NCI-H1105 (cell line): ENCODE data around the gene PRM3.

Source experiments
- DNase-seq: peaks from one replicate; lab custom pipeline; 2025; lab: John Stamatoyannopoulos, UW

PRM3 gene, protein sequence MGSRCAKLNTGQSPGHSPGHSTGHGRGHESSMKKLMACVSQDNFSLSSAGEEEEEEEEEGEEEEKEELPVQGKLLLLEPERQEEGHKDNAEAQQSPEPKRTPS

DNA sequence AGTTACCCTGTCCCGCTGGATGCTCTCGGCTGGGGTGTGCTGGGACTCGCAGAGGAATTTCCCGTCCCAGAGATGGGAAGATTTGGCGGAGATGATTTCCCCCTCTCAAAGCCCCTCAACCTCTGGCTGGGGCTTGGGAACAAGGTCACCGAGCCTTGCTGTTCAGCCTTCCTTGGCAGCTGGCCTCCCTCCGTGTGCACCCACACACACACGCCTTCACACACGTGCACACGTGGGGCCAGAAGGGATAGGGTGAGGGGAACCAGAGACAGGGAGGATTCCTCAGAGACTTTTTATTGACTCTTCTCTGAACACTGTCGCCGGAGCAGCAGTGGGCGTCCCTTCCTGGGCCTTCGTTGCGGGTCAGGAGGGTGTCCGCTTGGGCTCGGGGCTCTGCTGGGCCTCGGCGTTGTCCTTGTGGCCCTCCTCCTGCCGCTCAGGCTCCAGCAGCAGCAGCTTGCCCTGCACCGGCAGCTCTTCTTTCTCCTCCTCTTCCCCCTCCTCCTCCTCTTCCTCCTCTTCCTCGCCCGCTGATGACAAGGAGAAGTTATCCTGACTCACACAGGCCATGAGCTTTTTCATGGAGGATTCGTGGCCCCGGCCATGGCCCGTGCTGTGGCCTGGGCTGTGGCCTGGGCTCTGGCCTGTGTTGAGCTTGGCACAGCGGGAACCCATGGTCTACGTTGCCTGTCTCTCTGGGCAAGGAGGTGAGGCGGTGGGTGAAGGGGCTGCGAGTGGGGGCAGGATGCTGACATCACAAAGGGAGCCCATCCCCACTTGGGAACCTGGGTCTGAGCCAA is at the start of gene PRM3:
Gene PRM3 (minus strand): TSS at position 709 of the 800 bp plus-strand sequence. CDS start 34 bp downstream, at position 675.
- DNase-seq = no peak

DNA sequence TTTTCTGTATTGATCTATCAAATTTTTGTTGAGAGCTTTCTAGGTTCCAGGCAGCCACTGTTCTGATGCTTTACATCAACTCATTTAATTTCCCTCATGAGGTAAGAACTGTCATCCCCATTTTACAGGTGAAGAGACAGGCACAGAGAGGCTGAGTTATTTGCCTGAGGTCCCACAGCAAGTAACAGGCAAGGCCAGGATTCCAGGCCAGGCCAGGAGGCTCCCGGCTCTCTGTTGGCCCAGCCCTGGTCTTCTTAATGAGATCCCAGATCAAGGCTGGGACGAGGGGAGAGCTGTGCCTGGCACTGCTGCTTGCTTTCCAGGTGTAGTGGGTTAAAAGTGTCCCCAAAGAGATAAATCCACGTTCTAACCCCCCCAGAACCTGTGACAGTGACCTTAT is 49.4 kb upstream of the PRM3 start:
- no peak for DNase-seq

DNA sequence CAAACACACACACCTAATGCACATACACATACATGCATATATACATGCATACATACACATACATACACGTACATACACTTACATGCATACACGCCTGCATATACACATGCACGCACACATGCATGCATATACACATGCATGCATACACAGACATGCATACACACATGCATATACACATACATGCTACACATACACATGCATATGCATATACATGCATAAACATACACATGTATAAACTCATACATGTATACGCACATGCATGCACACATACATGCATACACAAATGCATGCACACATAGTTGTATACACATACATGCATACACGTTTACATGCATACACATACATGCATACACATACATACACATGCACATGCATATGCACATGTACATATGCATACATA is 48.2 kb upstream of the PRM3 start:
- DNase-seq = no peak

DNA sequence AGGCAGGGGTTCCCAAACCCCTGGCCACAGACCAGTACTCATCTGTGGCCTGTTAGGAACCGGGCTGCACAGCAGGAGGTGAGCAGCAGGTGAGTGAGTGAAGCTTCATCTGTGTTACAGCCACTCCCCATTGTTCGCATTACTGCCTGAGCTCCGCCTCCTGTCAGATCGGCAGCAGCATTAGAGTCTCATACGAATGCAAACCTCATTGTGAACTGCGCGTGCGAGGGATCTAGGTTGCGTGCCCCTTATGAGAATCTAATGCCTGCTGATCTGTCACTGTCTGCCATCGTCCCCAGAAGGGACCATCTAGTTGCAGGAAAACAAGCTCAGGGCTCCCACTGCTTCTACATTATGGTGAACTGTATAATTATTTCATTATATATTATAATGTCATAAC is 46.7 kb upstream of the PRM3 start:
- no peak for DNase-seq

DNA sequence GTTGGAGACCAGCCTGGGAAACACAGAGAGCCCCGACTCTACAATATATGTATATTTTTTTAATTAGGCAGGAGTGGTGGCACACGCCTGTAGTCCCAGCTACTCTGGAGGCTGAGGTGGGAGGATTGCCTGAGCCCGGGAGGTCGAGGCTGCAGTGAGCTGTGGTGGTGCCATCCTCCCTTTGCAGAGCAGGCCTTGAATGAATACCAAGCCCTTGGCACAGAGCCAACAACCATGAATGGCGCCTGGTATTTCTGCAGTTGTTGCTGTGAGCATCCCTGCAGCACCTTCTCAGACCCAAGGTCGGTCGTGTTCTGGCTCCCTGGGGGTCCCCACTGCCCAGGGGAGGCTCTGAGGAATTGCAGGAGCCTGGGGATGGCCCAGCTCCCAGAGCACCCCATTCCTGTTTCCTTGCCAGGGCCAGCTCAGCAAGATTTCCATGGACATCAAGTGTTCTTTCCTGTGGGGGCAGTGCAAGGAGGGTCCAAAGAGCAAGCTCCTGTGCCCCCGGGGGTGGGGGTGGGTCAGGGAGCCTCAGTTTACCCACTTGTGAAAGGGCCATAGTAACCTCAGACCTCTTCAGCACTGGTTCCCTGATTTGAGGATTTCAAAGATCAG is 46.2 kb upstream of the PRM3 start:
- DNase-seq = peak; percentile 46

DNA sequence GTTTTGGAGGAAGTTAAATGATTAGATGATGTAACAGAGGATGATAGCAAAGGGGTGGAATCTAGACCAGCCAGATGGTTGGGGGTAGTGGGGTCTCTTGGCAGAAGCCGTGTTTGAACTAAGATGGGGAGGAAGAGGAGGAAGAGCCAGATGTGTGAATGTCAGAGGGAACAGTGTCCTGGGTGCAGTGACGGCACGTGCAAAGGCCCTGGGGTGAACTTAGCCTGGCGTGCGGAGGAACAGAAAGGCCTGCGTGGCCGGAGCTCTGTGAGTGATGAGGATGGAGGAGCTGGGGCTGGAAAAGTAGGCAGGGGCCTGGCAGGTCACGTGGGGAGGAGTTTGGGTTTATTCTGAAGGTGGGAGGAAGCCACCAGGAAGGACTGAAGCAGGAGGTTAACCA is 45.4 kb upstream of the PRM3 start:
- no peak for DNase-seq

DNA sequence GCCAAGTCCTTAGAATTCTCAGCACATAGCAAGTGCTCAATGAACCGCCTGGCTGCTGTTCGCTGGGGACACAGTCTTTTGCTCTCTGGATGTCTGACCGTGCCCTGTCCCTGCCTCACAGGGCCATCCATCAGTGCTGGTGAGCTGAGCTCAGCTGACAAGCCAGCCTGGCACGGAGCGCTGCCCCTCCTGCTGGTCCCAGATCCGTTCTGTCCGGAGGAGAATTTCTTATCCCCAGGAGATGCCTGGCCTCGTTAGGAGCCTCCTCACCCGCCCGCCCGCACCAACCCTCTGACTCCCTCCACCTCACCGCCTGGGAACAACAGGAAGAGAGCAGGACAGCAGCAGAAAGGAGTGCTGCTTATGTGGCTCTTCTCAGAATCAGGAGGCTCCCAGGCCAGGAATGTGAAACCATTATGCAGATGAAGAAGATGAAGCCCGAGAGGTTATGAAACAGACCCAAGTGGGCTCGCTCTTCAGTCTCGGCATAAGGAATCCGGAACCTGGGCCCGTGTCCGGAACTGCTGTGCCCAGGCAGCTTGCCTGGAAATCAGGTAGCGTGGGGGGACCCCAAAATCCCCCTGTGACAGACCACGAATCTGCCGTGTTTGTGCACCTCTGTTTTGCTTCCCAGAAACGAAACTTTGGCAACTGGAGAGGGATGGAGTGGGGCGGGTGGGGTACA is 43.0 kb upstream of the PRM3 start:
- DNase-seq = no peak

DNA sequence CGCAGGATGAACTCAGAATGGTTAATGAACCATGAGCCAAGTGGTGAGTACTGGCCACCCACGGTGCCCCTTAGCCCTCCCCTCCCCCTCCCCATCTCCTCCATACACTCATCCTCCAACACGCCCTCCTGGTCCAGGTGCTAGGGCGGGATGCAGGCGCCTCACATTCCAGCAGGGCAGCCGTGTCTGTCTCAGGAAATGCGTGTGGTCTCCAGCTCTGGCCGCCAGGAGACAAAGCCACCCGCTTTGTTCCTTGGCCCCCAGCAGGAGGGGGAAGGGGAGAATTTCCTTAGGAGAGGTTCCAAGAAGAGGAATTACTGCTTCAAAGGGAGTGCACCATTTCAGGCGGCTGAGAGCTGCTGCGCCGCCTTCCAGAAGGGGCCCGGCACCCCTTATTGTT is 42.1 kb upstream of the PRM3 start:
- no peak for DNase-seq

DNA sequence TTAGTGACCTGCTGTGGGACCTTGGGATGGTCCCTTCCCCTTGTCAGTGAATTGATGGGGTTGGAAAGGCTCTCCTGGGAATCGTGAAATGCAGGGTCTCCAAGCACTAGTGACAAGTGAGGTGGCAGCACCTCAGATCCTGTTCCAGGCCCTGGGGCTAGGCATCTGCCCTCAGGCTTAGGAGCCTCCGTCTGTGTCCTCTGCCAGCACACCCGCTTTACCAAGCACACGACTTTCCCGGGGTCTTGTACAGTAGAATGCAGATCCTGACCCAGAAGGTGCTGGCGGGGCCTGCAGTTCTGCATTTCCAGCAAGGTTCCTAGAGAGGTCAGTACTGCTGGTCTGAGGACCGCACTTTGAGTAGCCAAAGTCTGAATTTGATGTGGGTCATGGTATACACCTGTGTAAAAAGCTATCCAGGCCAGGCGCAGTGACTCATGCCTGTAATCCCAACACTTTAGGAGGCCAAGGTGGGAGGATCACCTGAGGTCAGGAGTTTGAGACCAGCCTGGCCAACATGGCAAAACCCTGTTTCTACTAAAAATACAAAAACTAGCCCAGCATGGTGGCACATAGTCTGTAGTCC is 41.0 kb upstream of the PRM3 start:
- DNase-seq = no peak

DNA sequence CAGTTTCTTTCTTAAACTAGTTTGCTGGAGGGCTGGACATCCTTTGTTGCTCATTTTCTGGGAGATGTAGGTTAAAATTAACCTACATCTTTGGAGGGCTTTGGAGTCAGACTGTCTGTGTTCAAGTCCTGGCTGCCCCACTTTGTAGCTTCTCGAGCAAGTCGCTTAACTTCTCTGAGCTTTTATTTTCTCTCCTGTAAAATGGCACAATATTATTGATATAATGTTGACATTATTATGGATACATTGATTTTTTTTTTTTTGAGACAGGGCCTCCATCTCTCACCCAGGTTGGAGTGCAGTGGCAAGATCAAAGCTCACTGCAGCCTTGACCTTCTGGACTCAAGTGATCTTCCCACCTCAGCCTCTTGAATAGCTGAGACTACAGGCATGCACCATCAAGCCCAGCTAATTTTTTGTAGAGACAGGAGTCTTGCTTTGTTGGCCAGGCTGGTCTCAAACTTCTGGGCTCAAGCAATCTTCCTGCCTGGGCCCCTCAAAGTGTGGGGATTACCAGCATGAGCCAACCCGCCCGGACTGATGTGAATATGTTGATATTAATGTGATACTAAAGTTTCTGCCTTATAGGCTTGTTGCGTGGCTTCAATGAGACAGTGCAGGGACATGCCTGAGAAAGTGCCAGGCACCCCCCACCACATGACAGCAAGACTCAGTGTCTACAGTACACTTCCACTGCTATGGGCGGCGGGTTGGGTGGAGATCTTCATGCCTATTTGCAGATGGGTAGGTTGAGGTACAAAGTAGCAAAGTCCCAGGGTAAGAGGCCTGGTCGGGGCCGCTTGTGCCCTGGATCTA is 40.3 kb upstream of the PRM3 start:
- no peak for DNase-seq

DNA sequence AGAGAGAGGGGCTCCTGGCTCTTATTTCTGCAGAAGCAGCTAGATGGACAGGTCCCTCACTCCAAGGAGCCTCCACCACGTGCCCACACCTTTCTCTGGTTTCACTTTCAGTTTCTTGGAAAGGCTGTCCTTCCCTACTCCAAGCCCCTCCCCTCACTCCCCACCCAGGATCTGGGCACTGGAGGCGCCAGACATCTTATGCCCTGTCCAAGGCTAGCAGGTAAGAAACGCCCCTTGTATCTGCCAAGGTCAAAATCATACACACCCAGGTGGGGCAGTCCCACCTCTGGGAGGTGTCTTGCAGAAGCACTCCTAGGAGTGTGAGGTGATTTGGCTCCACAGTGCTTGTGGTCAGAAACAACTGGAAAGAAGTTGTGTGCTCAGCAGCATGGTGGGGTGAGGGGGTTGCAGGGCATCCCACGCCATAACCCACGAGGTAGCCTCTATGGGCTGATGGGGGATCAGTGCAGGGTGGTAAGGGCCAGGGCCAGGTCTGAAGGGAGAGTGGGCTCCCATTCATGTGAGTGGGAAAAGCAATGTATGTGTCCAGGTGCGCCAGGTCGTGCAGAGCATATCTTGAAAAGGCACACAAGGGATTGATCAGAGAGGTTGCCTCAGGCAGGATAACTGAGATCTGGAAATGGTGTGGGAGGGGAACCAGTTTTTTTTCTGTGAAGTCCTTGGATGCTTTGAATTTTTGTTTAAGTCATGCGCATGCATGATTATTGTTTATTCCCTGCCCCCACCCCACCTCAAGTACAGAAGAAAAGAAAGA is 39.5 kb upstream of the PRM3 start:
- DNase-seq = no peak

DNA sequence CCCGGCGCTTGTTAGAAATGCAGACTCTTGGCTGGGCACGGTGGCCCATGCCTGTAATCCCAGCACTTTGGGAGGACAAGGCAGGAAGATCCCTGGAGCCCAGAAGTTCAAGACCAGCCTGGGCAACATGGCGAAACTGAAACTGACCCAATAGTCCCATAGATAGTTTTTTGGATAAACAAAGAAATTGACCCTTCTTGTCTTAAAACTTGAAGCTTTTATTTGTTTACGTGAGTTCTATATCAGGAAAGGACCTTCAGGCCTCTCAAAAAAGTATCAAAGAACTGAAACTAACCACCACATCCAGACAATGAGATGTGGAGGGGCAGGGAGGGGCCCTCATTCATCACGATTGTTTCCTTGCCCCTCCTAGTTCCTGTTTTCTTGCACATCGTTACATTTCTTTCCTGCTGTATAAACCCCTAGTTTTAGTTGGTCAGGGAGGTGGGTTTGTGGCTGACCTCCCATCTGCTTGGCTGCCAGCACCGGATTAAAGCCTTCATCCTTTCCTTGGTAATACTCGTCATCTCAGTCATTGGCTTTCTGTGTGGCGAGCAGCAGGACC is 37.6 kb upstream of the PRM3 start:
- no peak for DNase-seq

DNA sequence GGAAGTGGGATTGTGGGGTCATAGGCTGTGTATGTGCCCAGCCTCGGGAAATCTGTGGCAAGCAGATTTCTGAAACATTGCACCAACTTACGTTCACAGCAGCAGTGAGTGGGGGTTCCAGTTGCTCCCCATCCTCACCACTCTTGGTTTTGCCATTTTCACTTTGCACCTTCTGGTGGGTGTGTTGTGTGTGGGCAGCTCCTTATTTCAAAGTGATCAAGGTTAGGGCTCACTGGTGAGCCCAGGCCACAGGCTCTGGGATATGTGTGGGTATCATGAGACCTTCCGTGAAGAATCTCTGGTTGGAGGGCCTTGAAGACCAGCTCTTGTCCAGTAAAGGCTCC is 37.2 kb upstream of the PRM3 start:
- no peak for DNase-seq

DNA sequence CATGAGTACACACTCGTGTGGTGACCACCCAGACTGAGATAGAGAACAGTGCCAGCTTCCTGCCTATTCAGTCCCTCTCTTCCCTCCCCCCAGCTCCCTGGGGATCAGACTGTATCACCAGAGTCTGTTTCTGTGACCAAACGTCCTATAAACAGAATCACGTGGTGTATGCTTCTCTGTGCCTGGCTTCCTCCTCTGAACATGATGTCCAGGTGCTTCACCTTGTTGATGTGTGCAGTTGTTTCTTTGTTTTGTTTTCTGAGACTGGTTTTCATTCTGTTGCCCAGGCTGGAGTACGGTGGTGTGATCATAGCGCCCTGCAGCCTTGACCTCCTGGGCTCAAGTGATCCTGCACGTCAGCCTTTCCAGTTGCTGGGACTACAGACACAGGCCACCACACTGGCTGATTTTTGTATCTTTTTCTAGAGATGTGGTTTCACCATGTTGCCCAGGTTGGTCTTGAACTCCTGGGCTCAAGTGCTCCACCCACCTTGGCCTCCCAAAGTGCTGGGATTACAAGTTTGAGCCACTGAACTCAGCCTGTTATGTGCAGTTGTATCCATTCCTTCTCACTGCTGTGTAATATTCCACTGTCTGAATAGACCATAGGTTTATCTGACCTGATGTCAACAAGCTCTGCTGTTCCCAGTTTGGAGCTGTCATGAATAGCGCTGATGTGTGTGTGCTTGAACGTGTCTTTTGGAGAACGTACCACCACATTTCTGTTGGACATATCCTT is 36.6 kb upstream of the PRM3 start:
- no peak for DNase-seq

DNA sequence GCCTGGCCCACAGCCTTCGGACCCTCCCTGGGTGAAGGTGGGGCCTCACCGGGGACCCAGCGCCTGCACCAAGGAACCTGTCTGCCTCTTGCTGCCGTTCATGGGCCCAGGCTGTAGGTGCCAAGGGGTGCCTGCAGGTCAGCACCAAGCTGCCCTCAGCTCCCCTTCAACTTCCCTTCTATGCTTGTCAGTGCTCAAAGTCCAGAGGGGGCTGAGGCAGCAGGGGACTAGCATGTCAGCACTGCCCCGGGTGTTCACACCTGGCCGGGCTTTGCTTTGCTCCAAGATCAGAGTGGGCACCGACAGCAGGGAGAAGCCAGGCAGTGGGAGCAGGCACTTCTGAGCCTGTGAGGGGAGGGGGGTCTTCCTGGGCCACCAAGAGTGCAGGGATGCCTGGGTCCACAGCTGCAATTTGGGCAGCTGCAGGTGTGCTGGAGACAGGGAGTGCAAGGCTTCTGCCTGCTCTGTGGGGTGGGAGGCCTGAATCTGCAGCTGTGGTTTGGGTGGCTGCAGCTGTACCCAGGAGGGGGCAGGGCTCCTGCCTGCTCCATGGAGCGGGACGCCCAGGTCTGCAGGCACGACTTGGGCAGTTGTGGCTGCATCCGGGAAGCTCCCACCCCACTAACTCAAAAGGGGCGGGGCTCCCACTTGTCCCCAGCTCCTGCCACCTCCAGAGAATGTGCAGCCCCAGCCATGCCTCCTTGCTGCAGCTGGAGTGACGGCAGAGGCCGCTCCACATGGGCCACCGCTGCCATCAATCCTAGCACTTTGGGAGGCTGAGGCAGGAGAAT is 35.3 kb upstream of the PRM3 start:
- no peak for DNase-seq

DNA sequence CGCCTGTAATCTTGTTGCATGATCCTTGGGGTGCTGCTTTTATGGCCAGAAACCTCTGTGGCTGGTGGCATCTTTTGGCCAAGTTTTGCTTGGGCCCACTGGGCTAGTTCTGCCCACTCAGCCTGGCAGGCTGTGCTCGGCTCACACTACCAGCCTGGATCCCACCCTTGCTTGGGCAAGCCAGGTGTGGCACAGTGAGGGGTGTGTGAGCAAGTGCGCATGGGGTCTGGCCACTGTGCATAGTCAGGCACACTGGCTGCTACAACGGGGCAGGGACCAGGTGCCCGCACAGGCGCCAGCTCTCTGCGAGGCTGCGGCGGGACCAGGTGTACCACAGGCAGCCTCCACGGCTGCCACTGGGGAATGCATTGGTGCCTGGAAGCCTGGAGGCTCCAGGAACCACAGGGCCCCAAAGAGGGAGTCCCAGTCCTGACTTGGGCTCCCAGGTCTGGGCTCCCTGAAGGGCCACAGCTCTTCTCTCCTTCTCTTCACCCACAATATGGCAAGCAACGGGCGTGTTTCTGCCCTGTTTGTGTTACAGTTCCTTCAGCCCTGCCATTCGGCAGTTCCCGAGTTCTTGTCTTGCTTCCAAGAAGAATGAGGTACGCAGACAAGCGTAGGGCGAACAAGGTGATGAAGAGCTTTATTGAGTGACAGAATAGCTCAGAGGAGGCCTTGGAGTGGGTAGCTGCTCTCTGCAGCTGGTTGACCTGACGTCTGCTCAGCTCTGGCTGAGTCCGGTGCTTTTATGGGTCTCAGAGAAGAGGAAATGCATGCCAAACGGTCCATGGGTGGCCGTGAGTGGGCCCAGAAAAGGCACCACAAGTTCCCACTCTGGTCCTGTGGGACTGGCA is 34.4 kb upstream of the PRM3 start:
- DNase-seq = no peak

DNA sequence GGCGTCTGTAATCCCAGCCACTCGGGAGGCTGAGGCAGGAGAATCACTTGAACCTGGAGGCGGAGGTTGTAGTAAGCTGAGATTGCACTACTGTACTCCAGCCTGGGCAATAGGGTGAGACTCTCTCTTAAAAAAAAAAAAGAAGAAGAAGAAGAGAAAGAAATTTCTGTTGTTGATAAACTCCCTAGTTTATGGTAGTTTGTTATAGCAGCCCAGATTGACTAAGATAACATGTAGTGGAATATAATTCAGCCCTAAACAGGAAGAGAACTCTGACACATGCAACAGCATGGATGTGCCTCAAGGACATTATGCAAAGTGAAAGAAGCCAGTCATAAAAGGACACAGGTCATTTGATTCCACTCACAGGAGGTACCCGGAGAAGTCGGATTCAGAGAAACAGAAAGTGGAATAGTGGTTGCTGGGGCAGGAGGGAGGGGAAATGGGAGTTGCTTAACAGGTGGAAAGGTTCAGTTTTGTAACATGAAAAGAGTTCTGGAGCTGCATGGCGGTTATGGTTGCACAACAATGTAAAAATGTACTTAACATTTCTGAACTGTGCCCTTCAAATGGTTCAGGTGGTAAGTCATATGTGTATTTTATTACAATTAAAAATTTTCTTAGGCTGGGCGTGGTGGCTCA is 33.7 kb upstream of the PRM3 start:
- DNase-seq = no peak

DNA sequence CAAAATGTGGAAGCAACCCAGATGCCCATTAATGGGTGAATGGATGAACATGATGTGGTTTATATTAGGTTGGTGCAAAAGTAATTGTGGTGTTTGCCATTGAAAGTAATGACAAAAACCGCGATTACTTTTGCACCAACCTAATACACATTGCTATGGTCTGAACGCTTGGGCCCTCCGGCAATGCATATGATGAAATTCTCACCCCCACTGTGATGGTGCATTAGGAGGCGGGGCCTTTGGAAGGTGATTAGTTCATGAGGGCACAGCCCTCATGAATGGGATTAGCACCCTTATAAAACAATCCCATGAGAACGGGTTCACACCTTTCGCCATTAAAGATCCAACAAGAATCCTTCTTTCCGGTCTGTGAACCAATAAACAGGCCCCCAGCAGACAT is 33.0 kb upstream of the PRM3 start:
- no peak for DNase-seq
